HCT116 (cell line): ENCODE measurements around the gene TMEM217. TPM values are rescaled to one million over a fixed set of nuclear protein-coding genes. Genes with fewer than 3 reads are reported as not detected.

Experiments used
- ATAC-seq: fragments of 200-7000 bp; cut with Tn5 transposase; 2 replicates; pipeline ENCODE4 v1.9.1; 2020; ENCODE audit warnings: mild to moderate bottlenecking, moderate library complexity
- BruUV-seq: library from RNA; stranded (reverse); fragments of 400-500 nt; replicated peaks from 2 replicates; lab custom pipeline; 2021; lab: Mats Ljungman, UMichigan
- CTCF ChIA-PET: fragments of 300-600 bp; sonication (Branson Sonifier 250); formaldehyde crosslinking; loops from one replicate; lab custom pipeline; 2021; ENCODE audit warnings: antibody characterized with exemption; lab: Charles Lee
- POLR2A ChIA-PET: fragments of 300-600, 350-600 bp; sonication (Branson Sonifier 250); formaldehyde crosslinking; loops from one replicate; lab custom pipeline; 2021; ENCODE audit warnings: antibody characterized with exemption; lab: Charles Lee
- RAD21 ChIA-PET, 2 experiments: fragments of 300-600 bp; sonication (Branson Sonifier 250); formaldehyde crosslinking; loops; one replicate each; lab custom pipeline; 2023; ENCODE audit warnings: low total read pairs in 2 of 2; ENCODE audit not compliant: uncharacterized antibody in 2 of 2, unreplicated experiment in 2 of 2, low non-redundant PET in 1 of 2; lab: Charles Lee
- DNase-seq: peaks from one replicate; pipeline ENCODE4 v3.0.0-alpha.2; 2010; ENCODE audit warnings: low read depth, low spot score
- H2AFZ ChIP-seq: fragments of 200-600 bp; shearing (Covaris generic), sonication (generic); 2 replicates; pipeline ENCODE4 v1.6.1; 2017; ENCODE audit warnings: low read depth, mixed run types, mixed read lengths, antibody characterized with exemption, low read length; ENCODE audit not compliant: poor library complexity, severe bottlenecking
- H3K27ac ChIP-seq: 2 replicates; pipeline ENCODE4 v1.5.1; 2012; ENCODE audit warnings: low read depth, low read length
- H3K27me3 ChIP-seq: fragments of 200-600 bp; sonication (generic); 2 replicates; pipeline ENCODE4 v1.6.1; 2016; ENCODE audit warnings: mixed run types, low read length, mixed read lengths; ENCODE audit not compliant: insufficient read depth
- H3K36me3 ChIP-seq, 2 experiments: fragments of 200-500 bp in 1 of 2; fragments of 200-600 bp in 1 of 2; sonication (Bioruptor generic) in 1 of 2; sonication (generic) in 1 of 2; 2 replicates each; pipeline versions ENCODE4 v1.5.1 to v1.6.1; 2014 to 2016; ENCODE audit warnings: low read length in 2 of 2, inconsistent platforms in 1 of 2, mixed read lengths in 1 of 2, mixed run types in 1 of 2; ENCODE audit not compliant: insufficient read depth in 2 of 2, control insufficient read depth in 1 of 2
- H3K4me1 ChIP-seq, 2 experiments: fragments of 200-600 bp in 1 of 2; sonication (generic) in 1 of 2; 2 replicates each; pipeline versions ENCODE4 v1.5.1 to v1.6.1; 2012 to 2017; ENCODE audit warnings: low read length in 2 of 2, inconsistent platforms in 1 of 2, mild to moderate bottlenecking in 1 of 2, mixed read lengths in 1 of 2, mixed run types in 1 of 2, moderate library complexity in 1 of 2; ENCODE audit not compliant: insufficient read depth in 2 of 2, control insufficient read depth in 1 of 2
- H3K4me2 ChIP-seq: fragments of 200-600 bp; sonication (generic); 2 replicates; pipeline ENCODE4 v1.6.1; 2017; ENCODE audit warnings: mixed run types, low read length, mixed read lengths
- H3K4me3 ChIP-seq, 2 experiments: fragments of 200-600 bp in 1 of 2; sonication (generic) in 1 of 2; replicated peaks in 1 of 2; 2 replicates each; pipeline ENCODE4 v1.5.1; 2011 to 2016; ENCODE audit warnings: low read length in 2 of 2, control low read depth in 1 of 2, low read depth in 1 of 2, mild to moderate bottlenecking in 1 of 2, mixed read lengths in 1 of 2, mixed run types in 1 of 2
- H3K79me2 ChIP-seq: fragments of 200-600 bp; sonication (generic); 2 replicates; pipeline ENCODE4 v1.6.1; 2017; ENCODE audit warnings: mild to moderate bottlenecking, mixed run types, low read length, moderate library complexity, mixed read lengths; ENCODE audit not compliant: insufficient read depth
- H3K9ac ChIP-seq: fragments of 200-600 bp; sonication (generic); 2 replicates; pipeline ENCODE4 v1.6.1; 2016; ENCODE audit warnings: low read length, mixed read lengths
- H3K9me2 ChIP-seq: fragments of 200-600 bp; sonication (generic), shearing (Covaris generic); 2 replicates; pipeline ENCODE4 v1.6.1; 2017; ENCODE audit warnings: mixed run types, mild to moderate bottlenecking, moderate library complexity; ENCODE audit not compliant: insufficient read depth
- H3K9me3 ChIP-seq, 2 experiments: fragments of 200-500 bp in 1 of 2; fragments of 200-600 bp in 1 of 2; sonication (Bioruptor generic) in 1 of 2; sonication (generic) in 1 of 2; 2 replicates each; pipeline ENCODE4 v1.6.1; 2014 to 2017; ENCODE audit warnings: low read length in 2 of 2, mixed read lengths in 2 of 2, inconsistent platforms in 1 of 2, low read depth in 1 of 2, mild to moderate bottlenecking in 1 of 2, mixed run types in 1 of 2, moderate library complexity in 1 of 2; ENCODE audit not compliant: control insufficient read depth in 1 of 2, insufficient read depth in 1 of 2
- H4K20me1 ChIP-seq: fragments of 200-600 bp; sonication (generic), shearing (Covaris generic); 2 replicates; pipeline ENCODE4 v1.6.1; 2017; ENCODE audit warnings: mixed run types, mild to moderate bottlenecking, moderate library complexity; ENCODE audit not compliant: insufficient read depth
- CEBPB ChIP-seq: IDR thresholded peaks from 2 replicates; pipeline ENCODE4 v1.6.1; 2012; ENCODE audit warnings: low read depth
- EGR1 ChIP-seq: IDR thresholded peaks from 2 replicates; pipeline ENCODE4 v1.6.1; 2012; ENCODE audit warnings: low read depth
- ELF1 ChIP-seq: IDR thresholded peaks from 2 replicates; pipeline ENCODE4 v1.6.1; 2012; ENCODE audit warnings: low read depth, borderline replicate concordance
- EZH2phosphoT487 ChIP-seq: fragments of 200-600 bp; IDR thresholded peaks from 2 replicates; pipeline ENCODE4 v1.6.1; 2018; ENCODE audit warnings: antibody characterized with exemption, borderline replicate concordance
- JUND ChIP-seq: IDR thresholded peaks from 2 replicates; pipeline ENCODE4 v1.6.1; 2012
- POLR2A ChIP-seq: IDR thresholded peaks from 2 replicates; pipeline ENCODE4 v1.7.0; 2011; ENCODE audit warnings: borderline replicate concordance; ENCODE audit not compliant: insufficient read depth, insufficient read length; ENCODE audit errors: extremely low read depth
- POLR2AphosphoS5 ChIP-seq: IDR thresholded peaks from 2 replicates; pipeline ENCODE4 v1.6.1; 2011; ENCODE audit warnings: mild to moderate bottlenecking, low read depth, low read length, moderate library complexity
- RAD21 ChIP-seq: IDR thresholded peaks from 2 replicates; pipeline ENCODE4 v1.6.1; 2012; ENCODE audit warnings: low read depth, mild to moderate bottlenecking
- SIN3A ChIP-seq: IDR thresholded peaks from 2 replicates; pipeline ENCODE4 v1.6.1; 2012; ENCODE audit warnings: low read depth
- SP1 ChIP-seq: IDR thresholded peaks from 2 replicates; pipeline ENCODE4 v1.6.1; 2012; ENCODE audit warnings: low read depth
- SRF ChIP-seq: IDR thresholded peaks from 2 replicates; pipeline ENCODE4 v1.6.1; 2012; ENCODE audit warnings: low read depth
- TCF7L2 ChIP-seq: IDR thresholded peaks from 2 replicates; pipeline ENCODE4 v1.7.0; 2011; ENCODE audit warnings: borderline replicate concordance, inconsistent platforms; ENCODE audit not compliant: insufficient read depth, insufficient read length; ENCODE audit errors: extremely low read depth
- YY1 ChIP-seq: IDR thresholded peaks from 2 replicates; pipeline ENCODE4 v1.6.1; 2011; ENCODE audit warnings: low read length, low read depth, moderate library complexity, mild to moderate bottlenecking; ENCODE audit not compliant: insufficient replicate concordance; ENCODE audit errors: extremely low read depth
- ZNF274 ChIP-seq: fragments of 200-500 bp; sonication (Bioruptor generic); IDR thresholded peaks from 2 replicates; pipeline ENCODE4 v1.6.1; 2014; ENCODE audit warnings: mild to moderate bottlenecking, low read depth, low read length, inconsistent platforms
- intact Hi-C: fragments of 100-400 bp; cut with micrococcal nuclease; formaldehyde crosslinking; loops from 2 replicates; pipeline ENCODE4 v1.10.0; 2022
- total RNA-seq: library from RNA; stranded (reverse); gene quantifications from one replicate; pipeline ENCODE4 v1.2.1, GENCODE V29; 2021; ENCODE audit not compliant: unreplicated experiment
- TF ChIP-seq, protein P1 (sequence below): IDR thresholded peaks from 2 replicates; pipeline ENCODE4 v1.6.1; 2012; ENCODE audit warnings: low read depth
- TF ChIP-seq, protein P2 (sequence below): IDR thresholded peaks from 2 replicates; pipeline ENCODE4 v1.6.1; 2011; ENCODE audit warnings: mild to moderate bottlenecking, low read length, moderate library complexity; ENCODE audit not compliant: insufficient replicate concordance; ENCODE audit errors: extremely low read depth
- TF ChIP-seq, protein P3 (sequence below): IDR thresholded peaks from 2 replicates; pipeline ENCODE4 v1.6.1; 2012
- TF ChIP-seq, protein P4 (sequence below): IDR thresholded peaks from 2 replicates; pipeline ENCODE4 v1.6.1; 2012

TMEM217 gene
- total RNA-seq, 1 experiment from 2014 or later, result 0.98 TPM

DNA sequence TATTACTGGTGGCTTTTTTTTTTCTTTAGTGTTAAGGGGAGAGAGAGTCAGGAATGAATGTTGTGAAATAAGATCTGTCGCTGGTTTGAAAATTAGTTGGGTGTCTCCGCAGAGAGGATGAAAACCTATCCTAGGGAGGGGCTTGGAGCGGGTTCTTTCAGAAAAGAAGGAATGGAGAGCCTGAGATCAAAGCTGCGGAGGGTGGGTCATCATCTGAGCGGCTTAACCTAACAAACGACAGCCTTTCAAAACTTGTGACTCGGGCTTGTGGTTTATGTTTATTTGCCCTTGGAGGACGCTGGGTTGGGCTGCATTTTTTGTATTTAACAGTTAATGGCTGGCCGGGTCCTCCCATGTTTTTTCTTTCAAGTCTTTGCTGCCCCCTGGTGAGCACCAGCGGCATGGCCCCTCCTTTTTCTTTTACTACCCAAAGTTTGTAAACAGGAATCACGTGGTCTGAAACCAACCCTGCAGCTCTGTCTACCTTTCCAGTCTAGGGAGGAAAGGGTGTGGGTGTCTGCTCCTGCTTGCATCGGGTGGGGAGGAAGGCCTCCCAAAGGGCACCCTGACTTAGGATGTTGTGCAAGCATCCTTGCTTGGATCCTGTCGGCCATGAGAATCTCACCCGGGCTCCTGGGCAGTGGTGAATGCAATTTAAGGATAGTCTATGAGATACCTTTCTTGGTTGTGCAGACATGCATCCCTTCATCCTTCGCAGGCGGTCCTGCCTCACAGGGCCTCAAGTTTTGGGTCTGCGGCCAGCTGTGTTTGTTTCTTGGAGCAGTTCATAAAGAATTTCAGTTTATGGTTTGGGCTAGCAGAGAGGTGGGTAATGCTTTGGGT is 85.8 kb downstream of the TMEM217 start:
- ChIA-PET CTCF (interaction anchor here (0.7 to 5.0 kb wide), 8 partner anchors 11 to 592 kb away, joined by 3 to 59 read pairs (median 24); no protein-coding TSS in a partner anchor), RAD21 (interaction anchor here (1.0 to 3.5 kb wide), 8 partner anchors 116 to 154 kb away, joined by 3 to 25 read pairs (median 4); no protein-coding TSS in a partner anchor), POLR2A (interaction anchor here (0.9 to 4.4 kb wide), 3 partner anchors 15 to 122 kb away, joined by 3 to 24 read pairs (median 4); no protein-coding TSS in a partner anchor)
- ATAC-seq, result peak; percentile 19
- H4K20me1 ChIP-seq, result peaks cover 4% of the 10 kb centered on the region; the same call in 1 of the 2 replicates
- intact Hi-C loops, result loop anchor here (1.0 to 2.0 kb wide), 5 partner anchors 37 to 406 kb away; no protein-coding TSS in a partner anchor
- H3K27me3 ChIP-seq, result no peaks in the 10 kb centered on the region
- peaks cover 19 to 32% of the 10 kb centered on the region in 2 experiments for H3K4me1 ChIP-seq
- peak; percentile 86 for DNase-seq
- H3K9me2 ChIP-seq, result no peaks in the 10 kb centered on the region
- H3K79me2 ChIP-seq, result peaks cover 14% of the 10 kb centered on the region; the same call in 1 of the 2 replicates
- H3K36me3 ChIP-seq, result peaks cover 24 to 26% of the 10 kb centered on the region in 2 experiments; a peak in 3 of 4 replicates
- H3K4me2 ChIP-seq, result peak overlapping the region; percentile 94
- peak overlapping the region; percentile 73; the same call in 1 of the 2 replicates for H3K27ac ChIP-seq
- H3K9me3 ChIP-seq, result no peaks in the 10 kb centered on the region
- no peak overlapping the region for H2AFZ ChIP-seq
- peak overlapping the region; percentile 86 for H3K9ac ChIP-seq
- TSS peak; percentile 48 for BruUV-seq
- H3K4me3 ChIP-seq, result peak overlapping the region; percentile 77 to 81
- TF ChIP-seq RAD21 (peak; percentile 98), EZH2phosphoT487 (no peak), EGR1 (no peak), SP1 (peak; percentile 62), CEBPB (peak; percentile 58), ELF1 (no peak), SIN3A (peak; percentile 80), POLR2A (no peak), JUND (peak; percentile 57), ZNF274 (no peak), SRF (no peak), YY1 (peak; percentile 73), TCF7L2 (peak; percentile 78), POLR2AphosphoS5 (peak; percentile 43; the same call in 1 of the 2 replicates)
- TF ChIP-seq, protein P1, sequence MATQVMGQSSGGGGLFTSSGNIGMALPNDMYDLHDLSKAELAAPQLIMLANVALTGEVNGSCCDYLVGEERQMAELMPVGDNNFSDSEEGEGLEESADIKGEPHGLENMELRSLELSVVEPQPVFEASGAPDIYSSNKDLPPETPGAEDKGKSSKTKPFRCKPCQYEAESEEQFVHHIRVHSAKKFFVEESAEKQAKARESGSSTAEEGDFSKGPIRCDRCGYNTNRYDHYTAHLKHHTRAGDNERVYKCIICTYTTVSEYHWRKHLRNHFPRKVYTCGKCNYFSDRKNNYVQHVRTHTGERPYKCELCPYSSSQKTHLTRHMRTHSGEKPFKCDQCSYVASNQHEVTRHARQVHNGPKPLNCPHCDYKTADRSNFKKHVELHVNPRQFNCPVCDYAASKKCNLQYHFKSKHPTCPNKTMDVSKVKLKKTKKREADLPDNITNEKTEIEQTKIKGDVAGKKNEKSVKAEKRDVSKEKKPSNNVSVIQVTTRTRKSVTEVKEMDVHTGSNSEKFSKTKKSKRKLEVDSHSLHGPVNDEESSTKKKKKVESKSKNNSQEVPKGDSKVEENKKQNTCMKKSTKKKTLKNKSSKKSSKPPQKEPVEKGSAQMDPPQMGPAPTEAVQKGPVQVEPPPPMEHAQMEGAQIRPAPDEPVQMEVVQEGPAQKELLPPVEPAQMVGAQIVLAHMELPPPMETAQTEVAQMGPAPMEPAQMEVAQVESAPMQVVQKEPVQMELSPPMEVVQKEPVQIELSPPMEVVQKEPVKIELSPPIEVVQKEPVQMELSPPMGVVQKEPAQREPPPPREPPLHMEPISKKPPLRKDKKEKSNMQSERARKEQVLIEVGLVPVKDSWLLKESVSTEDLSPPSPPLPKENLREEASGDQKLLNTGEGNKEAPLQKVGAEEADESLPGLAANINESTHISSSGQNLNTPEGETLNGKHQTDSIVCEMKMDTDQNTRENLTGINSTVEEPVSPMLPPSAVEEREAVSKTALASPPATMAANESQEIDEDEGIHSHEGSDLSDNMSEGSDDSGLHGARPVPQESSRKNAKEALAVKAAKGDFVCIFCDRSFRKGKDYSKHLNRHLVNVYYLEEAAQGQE, result no peak
- TF ChIP-seq, protein P2, sequence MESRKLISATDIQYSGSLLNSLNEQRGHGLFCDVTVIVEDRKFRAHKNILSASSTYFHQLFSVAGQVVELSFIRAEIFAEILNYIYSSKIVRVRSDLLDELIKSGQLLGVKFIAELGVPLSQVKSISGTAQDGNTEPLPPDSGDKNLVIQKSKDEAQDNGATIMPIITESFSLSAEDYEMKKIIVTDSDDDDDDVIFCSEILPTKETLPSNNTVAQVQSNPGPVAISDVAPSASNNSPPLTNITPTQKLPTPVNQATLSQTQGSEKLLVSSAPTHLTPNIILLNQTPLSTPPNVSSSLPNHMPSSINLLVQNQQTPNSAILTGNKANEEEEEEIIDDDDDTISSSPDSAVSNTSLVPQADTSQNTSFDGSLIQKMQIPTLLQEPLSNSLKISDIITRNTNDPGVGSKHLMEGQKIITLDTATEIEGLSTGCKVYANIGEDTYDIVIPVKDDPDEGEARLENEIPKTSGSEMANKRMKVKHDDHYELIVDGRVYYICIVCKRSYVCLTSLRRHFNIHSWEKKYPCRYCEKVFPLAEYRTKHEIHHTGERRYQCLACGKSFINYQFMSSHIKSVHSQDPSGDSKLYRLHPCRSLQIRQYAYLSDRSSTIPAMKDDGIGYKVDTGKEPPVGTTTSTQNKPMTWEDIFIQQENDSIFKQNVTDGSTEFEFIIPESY, result no peak
- TF ChIP-seq, protein P3, sequence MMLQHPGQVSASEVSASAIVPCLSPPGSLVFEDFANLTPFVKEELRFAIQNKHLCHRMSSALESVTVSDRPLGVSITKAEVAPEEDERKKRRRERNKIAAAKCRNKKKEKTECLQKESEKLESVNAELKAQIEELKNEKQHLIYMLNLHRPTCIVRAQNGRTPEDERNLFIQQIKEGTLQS, result no peak
- TF ChIP-seq, protein P4, sequence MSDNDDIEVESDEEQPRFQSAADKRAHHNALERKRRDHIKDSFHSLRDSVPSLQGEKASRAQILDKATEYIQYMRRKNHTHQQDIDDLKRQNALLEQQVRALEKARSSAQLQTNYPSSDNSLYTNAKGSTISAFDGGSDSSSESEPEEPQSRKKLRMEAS, result peak; percentile 67
